Smooth muscle cell (in vitro differentiated cells): ENCODE results near the gene PRKCA. TPM values are rescaled to one million over a fixed set of nuclear protein-coding genes. Genes with fewer than 3 reads are reported as not detected.

ENCODE experiments used
- DNase-seq: peaks from one replicate; lab custom pipeline; 2025; ENCODE audit not compliant: unreplicated experiment; lab: John Stamatoyannopoulos, UW
- H2AFZ ChIP-seq: fragments of 200-600 bp; sonication (generic); 2 replicates; pipeline ENCODE4 v1.6.0; 2016; ENCODE audit warnings: antibody characterized with exemption, low read depth, mild to moderate bottlenecking
- H3F3A ChIP-seq: fragments of 200-600 bp; sonication (generic); 2 replicates; pipeline ENCODE4 v1.6.0; 2017; ENCODE audit warnings: antibody characterized with exemption, low read depth
- H3K27ac ChIP-seq: fragments of 200-600 bp; sonication (generic); 2 replicates; pipeline ENCODE4 v1.5.1; 2016; ENCODE audit warnings: low read depth, mild to moderate bottlenecking
- H3K27me3 ChIP-seq: fragments of 200-600 bp; sonication (generic); 2 replicates; pipeline ENCODE4 v1.6.1; 2016; ENCODE audit warnings: low read depth, mild to moderate bottlenecking
- H3K36me3 ChIP-seq: fragments of 200-600 bp; sonication (generic); 2 replicates; pipeline ENCODE4 v1.5.1; 2016; ENCODE audit warnings: low read depth
- H3K4me1 ChIP-seq: fragments of 200-600 bp; sonication (generic); 2 replicates; pipeline ENCODE4 v1.5.1; 2016; ENCODE audit warnings: low read depth
- H3K4me2 ChIP-seq: fragments of 200-600 bp; sonication (generic); 2 replicates; pipeline ENCODE4 v1.6.0; 2016; ENCODE audit warnings: mild to moderate bottlenecking
- H3K4me3 ChIP-seq: fragments of 200-600 bp; sonication (generic); 2 replicates; pipeline ENCODE4 v1.5.1; 2016; ENCODE audit warnings: mild to moderate bottlenecking
- H3K79me2 ChIP-seq: fragments of 200-600 bp; sonication (generic); 2 replicates; pipeline ENCODE4 v1.6.0; 2016; ENCODE audit warnings: low read depth, mild to moderate bottlenecking
- H3K9ac ChIP-seq: fragments of 200-600 bp; sonication (generic); 2 replicates; pipeline ENCODE4 v1.6.0; 2016; ENCODE audit warnings: low read depth
- H3K9me3 ChIP-seq: fragments of 200-600 bp; sonication (generic); replicated peaks from 2 replicates; pipeline ENCODE4 v1.5.1; 2016; ENCODE audit warnings: low read depth
- H4K20me1 ChIP-seq: fragments of 200-600 bp; sonication (generic); 2 replicates; pipeline ENCODE4 v1.6.0; 2016; ENCODE audit warnings: low read depth
- WGBS: methylation state at CpG from one replicate; pipeline ENCODE4 v1.1.7; 2016; ENCODE audit warnings: low lambda C conversion rate; 5-methylcytosine and 5-hydroxymethylcytosine counted together
- polyA plus RNA-seq: library from polyadenylated mRNA; unstranded; fragments of >200 nt; fragmentation: Nextera tagmentation; extraction: Ambion mirVana; gene quantifications from 2 replicates; pipeline ENCODE4 v1.2.1, GENCODE V29; 2016
- total RNA-seq: library from RNA; depleted of rRNA; stranded (reverse); fragments of >200 nt; gene quantifications from 2 replicates; pipeline ENCODE4 v1.2.3, GENCODE V29; 2014
- TF ChIP-seq, protein P1 (sequence below): fragments of 200-600 bp; sonication (generic); IDR thresholded peaks from 2 replicates; pipeline ENCODE4 v1.5.1; 2017; ENCODE audit warnings: borderline replicate concordance, mild to moderate bottlenecking, antibody characterized with exemption; ENCODE audit not compliant: insufficient read depth, poor library complexity, severe bottlenecking

PRKCA gene
- total and polyA plus RNA-seq, 2 experiments from 2014 or later = 0.78 to 7.1 TPM

DNA sequence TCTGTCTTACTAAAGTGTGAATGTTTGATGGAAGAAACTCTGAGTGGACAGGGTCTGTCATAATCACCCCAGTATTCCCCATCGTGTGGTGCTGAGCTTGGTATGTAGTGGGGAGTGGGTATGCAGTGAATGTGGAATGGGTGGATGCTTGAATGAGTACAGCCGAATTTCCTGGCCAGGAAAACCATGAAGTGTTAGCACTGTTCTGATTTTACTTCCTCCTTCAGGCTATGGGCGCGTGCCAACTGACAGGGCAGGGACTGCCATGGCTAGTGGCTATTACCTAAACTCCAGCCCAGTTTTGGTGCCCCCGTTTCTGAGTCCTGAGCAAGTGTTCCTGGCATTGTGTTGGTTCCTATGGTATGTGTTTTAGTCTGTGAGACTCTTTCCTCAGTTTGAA lies 48.6 kb downstream of the PRKCA start:
- Histone ChIP-seq H3K9ac (no peak overlapping the region), H3K4me3 (no peak overlapping the region), H3K36me3 (no peaks in the 10 kb centered on the region), H3K4me1 (peaks cover 16% of the 10 kb centered on the region), H2AFZ (no peak overlapping the region), H3K4me2 (no peak overlapping the region), H3F3A (no peaks in the 10 kb centered on the region), H4K20me1 (peaks cover 7% of the 10 kb centered on the region), H3K79me2 (no peaks in the 10 kb centered on the region), H3K27me3 (no peaks in the 10 kb centered on the region), H3K9me3 (no peaks in the 10 kb centered on the region), H3K27ac (no peak overlapping the region)
- TF ChIP-seq, protein P1, sequence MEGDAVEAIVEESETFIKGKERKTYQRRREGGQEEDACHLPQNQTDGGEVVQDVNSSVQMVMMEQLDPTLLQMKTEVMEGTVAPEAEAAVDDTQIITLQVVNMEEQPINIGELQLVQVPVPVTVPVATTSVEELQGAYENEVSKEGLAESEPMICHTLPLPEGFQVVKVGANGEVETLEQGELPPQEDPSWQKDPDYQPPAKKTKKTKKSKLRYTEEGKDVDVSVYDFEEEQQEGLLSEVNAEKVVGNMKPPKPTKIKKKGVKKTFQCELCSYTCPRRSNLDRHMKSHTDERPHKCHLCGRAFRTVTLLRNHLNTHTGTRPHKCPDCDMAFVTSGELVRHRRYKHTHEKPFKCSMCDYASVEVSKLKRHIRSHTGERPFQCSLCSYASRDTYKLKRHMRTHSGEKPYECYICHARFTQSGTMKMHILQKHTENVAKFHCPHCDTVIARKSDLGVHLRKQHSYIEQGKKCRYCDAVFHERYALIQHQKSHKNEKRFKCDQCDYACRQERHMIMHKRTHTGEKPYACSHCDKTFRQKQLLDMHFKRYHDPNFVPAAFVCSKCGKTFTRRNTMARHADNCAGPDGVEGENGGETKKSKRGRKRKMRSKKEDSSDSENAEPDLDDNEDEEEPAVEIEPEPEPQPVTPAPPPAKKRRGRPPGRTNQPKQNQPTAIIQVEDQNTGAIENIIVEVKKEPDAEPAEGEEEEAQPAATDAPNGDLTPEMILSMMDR = no peak
- 90% methylated on average over 5 of the region's 5 CpGs for WGBS
- DNase-seq = no peak

DNA sequence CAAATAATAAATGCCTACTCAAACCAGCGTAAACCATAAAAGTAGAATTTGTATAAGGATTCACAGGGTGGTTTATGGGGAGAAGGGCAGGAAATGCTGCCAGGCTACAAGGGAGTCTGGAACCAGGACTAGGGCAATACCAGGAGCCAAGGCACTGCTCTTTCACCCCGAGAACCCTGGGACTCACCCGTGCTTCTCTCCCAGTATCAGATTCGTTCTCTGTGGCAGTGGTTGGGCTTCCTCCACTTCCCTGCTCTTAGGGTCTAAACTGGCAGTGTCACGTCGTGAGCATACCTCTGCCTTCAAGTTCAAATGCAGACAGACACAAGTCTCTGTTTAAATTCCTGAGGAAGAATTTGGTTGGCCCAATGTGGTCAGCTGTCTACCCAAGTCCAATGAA lies 49.3 kb downstream of the PRKCA start:
- Histone ChIP-seq H3K9ac (no peak overlapping the region), H3K4me3 (no peak overlapping the region), H3K4me2 (no peak overlapping the region), H3K27ac (no peak overlapping the region), H2AFZ (no peak overlapping the region), H3K9me3 (no peaks in the 10 kb centered on the region), H3F3A (no peaks in the 10 kb centered on the region), H3K4me1 (peaks cover 16% of the 10 kb centered on the region), H3K27me3 (no peaks in the 10 kb centered on the region), H3K36me3 (no peaks in the 10 kb centered on the region), H4K20me1 (peaks cover 7% of the 10 kb centered on the region), H3K79me2 (no peaks in the 10 kb centered on the region)
- TF ChIP-seq, protein P1 = no peak
- no peak for DNase-seq
- WGBS = 92% methylated on average over 6 of the region's 6 CpGs

- no peak overlapping the region for H3K27ac ChIP-seq
- H3K4me1 ChIP-seq = peaks cover 13% of the 10 kb centered on the region
- no peak overlapping the region for H3K9ac ChIP-seq
- peak overlapping the region; percentile 21 for H3K4me2 ChIP-seq
- no peak for DNase-seq
- H3F3A ChIP-seq = no peaks in the 10 kb centered on the region
- no peaks in the 10 kb centered on the region for H3K27me3 ChIP-seq
- H3K79me2 ChIP-seq = no peaks in the 10 kb centered on the region
- H3K36me3 ChIP-seq = no peaks in the 10 kb centered on the region
- TF ChIP-seq, protein P1 = no peak
- WGBS = 79% methylated on average over 6 of the region's 6 CpGs
- no peaks in the 10 kb centered on the region for H4K20me1 ChIP-seq
- H3K4me3 ChIP-seq = no peak overlapping the region
- H2AFZ ChIP-seq = no peak overlapping the region
- no peaks in the 10 kb centered on the region for H3K9me3 ChIP-seq
These were observed 51.6 kb downstream of the PRKCA start for GRCh38 chr17:66353937-66354401.

- H3K4me1 ChIP-seq = peaks cover 13% of the 10 kb centered on the region
- H3K4me3 ChIP-seq = no peak overlapping the region
- H3K27me3 ChIP-seq = no peaks in the 10 kb centered on the region
- no peaks in the 10 kb centered on the region for H4K20me1 ChIP-seq
- H3K36me3 ChIP-seq = no peaks in the 10 kb centered on the region
- TF ChIP-seq, protein P1 = no peak
- H3K79me2 ChIP-seq = no peaks in the 10 kb centered on the region
- H2AFZ ChIP-seq = no peak overlapping the region
- peak overlapping the region; percentile 21 for H3K4me2 ChIP-seq
- H3K9ac ChIP-seq = no peak overlapping the region
- H3F3A ChIP-seq = no peaks in the 10 kb centered on the region
- H3K27ac ChIP-seq = no peak overlapping the region
- DNase-seq = no peak
- 39% methylated on average over 3 of the region's 3 CpGs for WGBS
- H3K9me3 ChIP-seq = no peaks in the 10 kb centered on the region
These were observed 52.1 kb downstream of the PRKCA start for GRCh38 chr17:66354472-66354871.
